VCaP (cell line): ENCODE measurements around the gene TSPYL2.

ENCODE experiments used
- H3K27ac ChIP-seq: fragments of 450-650 bp; 2 replicates; pipeline ENCODE4 v1.5.1; 2017
- CTCF ChIP-seq: fragments of 450-650 bp; conservative IDR thresholded peaks from 2 replicates; pipeline ENCODE4 v1.5.1; 2017; ENCODE audit warnings: mild to moderate bottlenecking, moderate library complexity

Gene TSPYL2

GRCh38 chrX:53114864-53115549, 32.8 kb downstream of the TSPYL2 start:
- H3K27ac ChIP-seq: no peak overlapping the region
- no peak for TF ChIP-seq CTCF

- no peak overlapping the region for H3K27ac ChIP-seq
- no peak for TF ChIP-seq CTCF
Observed at GRCh38 chrX:53115550-53115874, 33.3 kb downstream of the TSPYL2 start.

DNA sequence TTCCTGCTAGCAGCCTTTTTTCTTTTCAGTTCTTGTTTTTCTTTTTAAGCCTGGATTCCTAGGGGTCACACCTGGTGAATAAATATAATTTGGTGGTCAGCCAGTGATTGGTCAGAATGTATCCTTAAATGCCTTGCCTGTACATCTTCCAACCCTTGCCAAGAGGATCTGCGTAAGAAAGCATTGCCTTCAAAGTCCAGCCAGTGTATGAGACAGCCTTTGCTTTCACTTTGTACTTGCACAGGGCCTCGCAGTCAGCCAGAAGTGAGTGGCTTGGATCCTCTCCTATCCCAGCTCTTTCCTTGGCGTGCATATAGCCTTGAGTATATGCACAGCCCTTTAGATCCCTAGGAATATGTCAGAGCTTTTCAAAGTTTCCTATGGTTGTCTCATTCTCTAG, 33.9 kb downstream of the TSPYL2 start:
- no peak for TF ChIP-seq CTCF
- H3K27ac ChIP-seq: no peak overlapping the region

GRCh38 chrX:53122013-53122412, 39.8 kb downstream of the TSPYL2 start:
- no peak overlapping the region for H3K27ac ChIP-seq
- no peak for TF ChIP-seq CTCF

- no peak for TF ChIP-seq CTCF
- no peak overlapping the region for H3K27ac ChIP-seq
Observed at GRCh38 chrX:53125506-53125905, 43.3 kb downstream of the TSPYL2 start.

DNA sequence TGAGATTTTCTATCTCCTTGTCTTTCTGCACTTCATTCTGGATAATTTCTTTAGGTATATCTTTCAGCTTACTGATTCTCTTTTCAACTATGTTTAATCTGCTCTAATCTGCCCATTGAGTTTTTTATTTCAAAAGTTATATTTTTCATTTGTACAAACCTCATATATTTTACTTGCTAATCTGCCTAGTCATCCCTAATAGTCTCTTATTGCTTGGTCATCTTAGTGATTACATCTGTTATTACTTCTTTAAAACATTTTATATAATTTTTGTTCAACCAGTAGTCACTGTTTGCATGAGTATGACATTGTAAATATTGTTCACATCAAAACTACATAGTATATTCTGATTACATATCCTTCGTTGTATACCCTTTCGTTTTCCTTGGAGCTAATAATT, 44.2 kb downstream of the TSPYL2 start:
- no peak for TF ChIP-seq CTCF
- no peak overlapping the region for H3K27ac ChIP-seq

- no peak for TF ChIP-seq CTCF
- no peak overlapping the region for H3K27ac ChIP-seq
Observed at GRCh38 chrX:53128097-53128749, 46.1 kb downstream of the TSPYL2 start.
